Activated CD4-positive, alpha-beta T cell treated with anti-CD3 and anti-CD28 coated beads, Interleukin-2, amount 50 U/mL, for 1 hour (primary cell): Measurements from ENCODE around the gene LAIR2.
"Not testable (repeated sequence)": the region's sequence is repeated elsewhere in the genome, so short reads cannot be mapped to it uniquely, and the experiment has no call there.

ENCODE experiments used
- DNase-seq: peaks from one replicate; pipeline ENCODE4 v3.0.0-alpha.2; 2020

LAIR2 gene

DNA sequence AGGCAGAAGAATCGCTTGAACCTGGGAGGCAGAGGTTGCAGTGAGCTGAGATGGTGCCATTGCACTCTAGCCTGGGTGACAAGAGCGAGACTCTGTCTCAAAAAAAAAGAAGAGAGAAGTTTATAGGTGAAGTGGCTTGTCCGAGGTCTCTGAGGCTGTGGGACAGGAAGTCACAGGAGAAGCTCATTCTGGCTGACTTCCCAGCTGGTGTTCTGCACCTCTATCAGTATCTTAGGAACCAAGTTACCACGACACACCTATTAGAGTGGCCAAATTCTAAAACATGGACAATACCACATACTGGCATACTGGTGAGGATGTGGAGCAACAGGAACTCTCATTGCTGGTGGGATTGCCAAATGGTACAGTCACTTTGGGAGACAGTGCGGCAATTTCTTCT is 7.3 kb upstream of the LAIR2 start:
- DNase-seq = not testable (repeated sequence)

DNA sequence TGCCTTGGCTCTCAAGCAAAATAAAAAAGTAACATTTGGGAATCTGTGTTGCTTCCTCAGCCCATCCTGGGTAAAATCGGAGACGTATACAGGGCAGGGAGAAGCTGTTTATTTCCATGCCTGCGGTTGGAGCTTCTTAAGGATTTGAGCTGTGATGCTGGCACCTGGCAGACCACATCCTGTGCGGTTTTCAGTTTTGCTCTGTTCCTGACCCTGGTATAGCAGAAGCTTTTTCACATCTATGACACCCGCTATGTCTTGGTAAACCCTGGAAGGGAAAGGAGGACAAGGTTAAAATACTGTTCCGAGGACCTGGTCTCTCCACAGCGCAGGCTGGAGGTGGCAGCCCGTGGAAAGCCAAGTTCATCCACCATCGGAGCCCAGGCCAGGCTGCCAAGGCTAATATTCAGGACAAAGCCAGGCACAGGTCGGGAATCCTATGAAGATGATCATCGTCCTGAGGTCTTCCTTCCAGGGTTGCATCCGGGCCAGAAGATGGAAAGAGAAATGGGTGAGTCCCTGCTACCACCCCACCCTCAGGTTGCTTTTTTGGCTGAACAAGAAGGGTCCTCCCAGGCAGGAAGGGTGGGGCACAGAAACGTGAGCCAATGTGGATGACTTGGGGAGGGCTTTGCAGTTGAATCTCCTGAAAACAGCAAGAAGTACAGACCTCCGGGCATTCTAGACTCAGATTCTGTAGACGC is 4.7 kb upstream of the LAIR2 start:
- not testable (repeated sequence) for DNase-seq

DNA sequence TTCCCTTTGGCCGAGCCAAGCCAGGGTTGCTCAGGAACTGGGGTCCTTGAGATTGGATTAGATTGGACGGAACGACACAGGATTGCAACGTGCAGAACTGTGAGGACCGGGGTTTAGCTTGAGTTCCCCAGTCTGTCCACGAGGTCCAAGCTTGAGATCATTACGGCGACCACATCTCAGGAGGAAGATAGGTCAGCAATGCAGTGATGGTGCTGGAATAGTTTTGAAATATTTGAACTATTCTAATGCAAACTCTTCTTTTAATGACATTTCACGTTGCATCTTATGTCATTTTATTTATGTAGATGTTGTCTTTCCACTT is 4.2 kb upstream of the LAIR2 start:
- not testable (repeated sequence) for DNase-seq

DNA sequence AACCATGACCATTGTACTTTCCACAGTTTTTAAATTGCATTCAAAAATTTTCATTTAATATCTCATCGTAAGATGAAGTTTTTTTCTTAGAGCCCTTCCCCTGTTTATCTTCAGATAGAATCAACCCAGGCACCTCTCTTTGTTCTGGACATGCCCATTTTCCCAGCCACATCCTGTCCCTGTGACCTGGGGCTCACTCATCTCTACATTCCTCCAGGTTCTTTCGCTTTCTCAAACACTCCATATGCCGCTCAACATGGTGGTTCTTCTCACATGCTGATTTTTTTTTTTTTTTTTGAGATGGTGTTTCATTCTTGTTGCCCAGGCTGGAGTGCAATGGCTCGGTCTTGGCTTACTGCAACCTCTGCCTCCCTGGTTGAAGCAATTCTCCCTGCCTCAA is 2.9 kb downstream of the LAIR2 start:
- DNase-seq = not testable (repeated sequence)

DNA sequence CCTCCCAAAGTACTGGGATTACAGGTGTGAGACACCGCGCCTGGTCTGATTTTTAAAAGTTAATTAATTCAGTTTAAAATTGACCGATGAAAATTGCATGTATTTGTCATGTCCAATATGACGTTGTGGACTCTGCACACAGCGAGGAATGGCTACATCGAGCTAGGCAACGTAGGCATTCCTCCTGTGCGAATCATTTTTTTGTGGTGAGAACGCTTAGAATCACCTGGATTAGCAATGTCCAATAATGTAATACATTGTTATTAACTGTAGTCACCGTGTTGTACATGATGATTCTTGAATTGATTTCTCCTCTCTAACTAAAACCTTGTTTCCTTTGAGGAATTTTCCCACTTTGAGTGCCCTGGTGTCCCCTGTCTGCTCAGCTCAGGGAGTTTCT is 3.4 kb downstream of the LAIR2 start:
- no peak for DNase-seq

DNA sequence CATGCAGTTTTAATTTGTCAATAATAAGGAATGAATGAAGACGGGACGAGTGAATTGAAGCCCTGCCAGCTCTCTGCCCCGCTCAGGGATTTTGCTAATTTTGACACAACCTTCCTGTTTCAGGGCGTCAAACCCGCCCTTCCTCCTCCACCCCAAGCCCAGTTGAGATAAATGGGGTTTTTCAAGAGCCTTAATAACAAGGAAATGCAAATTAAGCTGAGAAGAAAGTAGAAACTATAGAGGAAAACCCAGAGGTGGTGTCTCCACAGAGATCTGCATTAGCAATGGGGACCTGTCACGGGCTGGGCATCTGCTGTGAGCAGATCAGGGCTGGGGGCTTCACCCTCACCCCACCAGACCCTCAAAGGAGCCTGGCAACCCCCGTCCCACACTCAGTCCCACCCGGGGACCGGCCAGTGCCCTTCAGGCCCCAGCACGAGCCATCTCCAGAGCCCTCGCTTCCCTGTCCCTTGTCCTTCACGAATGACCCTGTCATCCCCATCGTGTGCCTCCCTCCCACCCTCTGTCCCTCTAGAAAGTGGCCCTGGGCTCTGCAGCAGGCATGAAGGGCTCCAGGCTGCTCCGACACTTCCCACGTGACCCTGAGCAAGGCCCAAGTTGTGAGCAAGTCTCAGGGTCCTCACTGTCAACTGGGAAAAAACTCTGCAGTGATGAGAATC is 4.5 kb downstream of the LAIR2 start:
- not testable (repeated sequence) for DNase-seq

DNA sequence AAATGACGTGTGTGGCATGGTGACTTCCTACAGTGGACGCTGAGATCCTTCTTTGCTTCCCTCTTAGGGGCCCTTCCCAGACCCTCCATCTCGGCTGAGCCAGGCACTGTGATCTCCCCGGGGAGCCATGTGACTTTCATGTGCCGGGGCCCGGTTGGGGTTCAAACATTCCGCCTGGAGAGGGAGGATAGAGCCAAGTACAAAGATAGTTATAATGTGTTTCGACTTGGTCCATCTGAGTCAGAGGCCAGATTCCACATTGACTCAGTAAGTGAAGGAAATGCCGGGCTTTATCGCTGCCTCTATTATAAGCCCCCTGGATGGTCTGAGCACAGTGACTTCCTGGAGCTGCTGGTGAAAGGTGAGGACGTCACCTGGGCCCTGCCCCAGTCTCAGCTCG is 5.2 kb downstream of the LAIR2 start:
- DNase-seq = no peak

DNA sequence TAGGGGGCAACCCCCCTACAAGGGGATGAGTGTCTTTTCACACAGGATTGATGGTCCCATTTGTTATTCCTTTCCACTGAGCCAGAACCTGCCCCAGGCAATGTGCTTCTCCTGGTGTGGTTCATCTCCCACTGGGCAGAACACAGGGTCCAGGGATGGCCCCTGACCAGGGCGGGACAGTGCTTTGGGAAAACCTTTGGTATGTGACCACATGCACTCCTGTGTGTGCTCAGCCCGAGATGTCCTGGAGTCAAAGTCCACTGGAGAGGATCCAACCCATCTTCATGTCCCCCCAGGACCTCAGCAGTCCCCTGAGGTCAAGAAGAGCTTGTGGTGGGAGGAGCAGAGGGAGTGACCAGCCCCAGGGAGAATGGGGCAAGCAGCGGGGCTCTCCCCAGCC is 5.9 kb downstream of the LAIR2 start:
- not testable (repeated sequence) for DNase-seq

DNA sequence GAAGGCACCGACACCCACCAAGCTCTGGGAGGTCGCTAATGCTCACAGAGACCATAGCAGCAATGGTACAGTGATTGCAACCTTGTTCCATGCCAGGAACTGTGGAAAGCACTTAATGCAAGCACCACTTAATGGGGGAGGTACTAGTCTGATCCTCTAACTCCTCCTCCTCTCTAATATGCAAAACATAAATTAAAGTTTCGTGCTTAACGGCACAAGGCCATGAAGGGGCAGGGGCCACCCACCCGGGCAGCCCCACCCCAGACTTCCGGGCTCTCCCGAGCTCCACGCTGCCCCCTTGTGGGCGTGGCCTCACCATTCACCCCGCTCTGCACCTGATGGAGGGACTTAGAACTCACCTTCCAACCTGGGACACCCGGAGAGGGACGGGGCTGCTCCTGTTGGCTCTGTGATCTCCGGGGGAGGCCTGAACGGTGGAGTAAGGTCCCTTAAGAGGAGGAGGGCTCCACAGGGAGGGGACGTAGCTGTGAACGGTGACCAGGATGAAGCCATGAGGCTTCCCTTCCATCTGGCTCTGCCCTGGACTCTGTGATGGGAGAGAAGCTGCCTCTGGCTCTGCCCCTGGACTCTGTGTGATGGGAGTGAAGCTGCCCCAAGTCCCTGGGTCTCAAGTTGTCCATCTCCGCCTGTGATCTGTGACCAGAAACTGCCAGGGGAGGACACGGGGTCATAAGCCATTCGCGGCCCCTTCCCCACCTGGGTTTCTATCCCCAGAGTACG is 6.7 kb downstream of the LAIR2 start:
- not testable (repeated sequence) for DNase-seq

DNA sequence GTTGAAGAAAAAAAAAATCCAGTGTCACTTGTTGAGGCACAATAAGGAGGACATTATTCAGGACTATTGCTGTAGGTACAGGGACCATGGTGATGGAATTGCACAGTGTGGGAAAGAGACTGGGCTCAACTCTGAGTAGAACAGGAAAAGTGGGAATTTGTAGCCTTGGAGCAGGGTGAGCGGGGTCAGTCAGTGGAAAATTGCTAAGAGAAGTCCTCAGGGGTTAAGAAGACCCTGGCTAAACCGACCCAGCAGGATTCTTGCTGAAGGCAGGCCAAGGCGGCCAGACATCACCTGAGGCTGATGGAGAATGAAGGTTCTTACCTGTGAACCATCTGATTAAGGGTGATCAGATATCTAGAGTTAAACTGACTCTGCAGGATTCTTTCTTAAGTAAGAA is 12.5 kb downstream of the LAIR2 start:
- no peak for DNase-seq

DNA sequence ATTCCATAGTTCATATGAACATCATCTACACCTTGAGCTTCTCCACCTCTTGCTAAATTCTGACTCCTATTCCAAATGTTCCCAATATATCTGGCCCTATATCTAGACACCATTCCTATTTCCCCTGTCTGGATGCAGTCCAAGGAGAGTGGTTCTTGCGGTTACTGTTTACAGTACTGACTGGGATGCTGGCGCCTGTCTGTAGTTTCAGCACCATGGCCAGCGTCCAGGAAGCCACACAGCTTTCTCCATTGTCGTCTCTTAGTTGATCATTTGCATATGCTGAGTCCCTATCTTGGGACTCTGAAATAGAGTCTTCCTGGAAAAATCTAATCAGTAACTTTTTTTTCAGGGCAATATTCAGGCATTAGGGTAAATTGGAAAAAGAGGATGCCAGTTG is 14.9 kb downstream of the LAIR2 start:
- DNase-seq = peak; percentile 57

DNA sequence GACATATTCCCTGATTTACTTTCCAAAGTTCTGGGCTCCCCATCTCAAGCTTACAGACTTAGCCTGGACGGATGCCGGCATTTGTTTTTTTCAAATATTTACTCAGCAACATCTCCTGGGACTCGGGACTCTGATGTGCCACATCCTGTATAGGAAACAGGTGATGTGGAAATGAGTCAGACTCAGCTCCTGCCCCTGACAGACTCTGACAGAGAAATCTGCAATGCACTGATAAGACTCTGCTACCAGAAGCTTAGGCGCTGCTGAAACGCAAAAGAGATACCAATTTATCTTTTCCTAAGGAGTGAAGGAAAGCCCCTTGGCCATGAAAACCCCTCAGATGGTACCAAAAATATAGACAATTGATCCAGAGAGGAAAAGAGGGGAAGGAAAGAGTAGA is 16.2 kb downstream of the LAIR2 start:
- no peak for DNase-seq

DNA sequence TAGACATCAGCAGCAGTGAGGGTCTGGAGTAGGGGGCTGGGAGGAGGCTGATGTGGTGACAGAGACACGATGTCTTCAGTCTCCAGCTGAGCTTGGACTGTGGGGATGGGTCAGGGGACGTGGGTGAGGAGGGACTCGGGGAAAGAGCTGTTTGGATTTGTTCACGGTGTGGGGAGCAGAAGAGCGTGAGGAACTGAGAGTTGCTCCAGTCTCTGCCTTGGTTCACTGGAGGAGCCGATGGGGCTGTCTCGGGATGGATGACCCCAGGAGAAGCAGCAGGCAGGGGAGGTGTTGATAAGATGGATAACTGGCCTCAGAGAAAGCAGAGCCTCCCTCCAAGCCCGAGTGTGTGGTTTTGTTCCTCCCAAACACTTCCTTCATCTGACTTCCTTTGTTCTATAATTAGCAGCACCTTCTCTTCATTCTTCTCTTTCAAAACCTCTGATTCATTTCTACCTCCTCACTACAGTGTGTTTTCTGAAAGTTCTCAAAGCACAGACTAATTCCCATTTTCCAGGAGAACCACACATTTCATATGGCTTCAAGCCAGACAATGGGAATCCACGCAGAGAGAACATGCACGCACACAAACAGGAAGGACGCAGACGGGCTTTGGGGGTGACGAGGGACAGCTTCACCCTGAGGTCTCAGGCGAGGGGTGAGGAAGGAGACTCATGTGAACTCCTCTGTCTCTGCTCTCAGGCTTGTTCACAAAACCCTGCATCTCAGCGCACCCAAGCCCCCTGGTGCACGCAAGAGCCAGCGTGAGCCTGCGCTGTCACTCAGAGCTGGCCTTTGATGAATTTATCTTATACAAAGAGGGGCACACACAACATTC is 18.6 kb downstream of the LAIR2 start:
- no peak for DNase-seq

DNA sequence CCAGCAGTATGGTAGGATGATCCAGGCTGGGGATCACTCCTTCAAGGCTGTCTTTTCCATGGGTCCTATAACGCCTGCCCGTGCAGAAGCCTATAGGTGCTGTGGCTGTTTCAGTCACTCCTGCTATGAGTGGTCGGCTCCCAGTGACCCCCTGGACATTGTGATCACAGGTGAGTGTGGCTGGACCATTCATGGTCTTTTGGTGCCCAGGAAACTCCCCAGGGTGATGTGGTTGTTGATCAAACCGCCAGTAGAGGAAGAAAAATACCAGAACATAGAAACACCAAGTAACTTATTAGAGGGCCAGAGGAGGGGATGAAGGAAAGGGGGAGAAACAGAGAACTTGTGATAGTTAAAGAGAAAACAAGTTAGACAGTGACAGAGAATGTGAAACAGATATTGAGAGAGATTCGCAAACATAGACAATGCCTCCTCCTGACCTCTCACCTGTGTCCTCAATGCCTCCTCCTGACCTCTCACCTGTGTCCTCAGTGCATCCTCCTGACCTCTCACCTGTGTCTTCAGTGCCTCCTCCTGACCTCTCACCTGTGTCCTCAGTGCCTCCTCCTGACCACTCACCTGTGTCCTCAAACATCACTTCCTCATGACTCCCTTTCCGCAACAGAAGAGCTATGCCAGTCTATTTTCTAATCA is 19.4 kb downstream of the LAIR2 start:
- DNase-seq = no peak

DNA sequence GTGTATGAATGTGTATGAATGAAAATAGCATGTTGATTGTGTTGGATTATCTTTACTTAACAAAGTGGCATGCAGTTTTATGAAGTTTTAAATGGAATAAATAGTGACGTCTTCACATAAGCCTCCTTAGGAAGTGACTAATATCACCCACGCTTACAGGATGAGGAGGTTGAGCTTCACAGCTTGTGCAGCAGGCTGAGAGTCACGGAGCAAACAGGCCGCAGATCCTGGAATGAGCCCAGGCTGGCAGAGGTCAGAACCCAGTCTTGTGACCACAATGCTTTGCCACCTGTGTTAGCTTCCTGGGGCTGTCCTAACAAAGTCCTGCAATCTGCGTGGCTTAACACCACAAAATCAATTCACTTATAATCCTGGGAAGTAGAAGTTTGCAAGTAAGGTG is 20.8 kb downstream of the LAIR2 start:
- DNase-seq = no peak

DNA sequence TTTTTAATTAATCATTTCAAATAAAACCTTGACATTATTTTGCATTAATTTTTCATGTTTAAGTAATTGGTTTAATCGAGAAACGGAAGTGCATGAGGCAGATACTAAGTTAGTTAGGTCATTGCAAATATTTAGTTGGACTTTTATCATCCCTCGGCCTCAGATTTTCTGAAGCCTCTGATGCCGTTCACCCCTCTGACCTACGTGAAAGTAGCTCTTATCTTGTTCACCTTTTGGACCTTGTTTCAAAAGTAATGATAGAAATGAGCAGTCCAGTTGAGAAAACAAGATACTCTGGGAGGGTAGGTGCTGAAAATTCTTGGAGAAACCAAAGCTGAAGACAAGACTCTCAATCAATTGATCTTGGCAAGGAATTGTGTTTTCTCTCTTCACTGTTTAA is 23.0 kb downstream of the LAIR2 start:
- no peak for DNase-seq

DNA sequence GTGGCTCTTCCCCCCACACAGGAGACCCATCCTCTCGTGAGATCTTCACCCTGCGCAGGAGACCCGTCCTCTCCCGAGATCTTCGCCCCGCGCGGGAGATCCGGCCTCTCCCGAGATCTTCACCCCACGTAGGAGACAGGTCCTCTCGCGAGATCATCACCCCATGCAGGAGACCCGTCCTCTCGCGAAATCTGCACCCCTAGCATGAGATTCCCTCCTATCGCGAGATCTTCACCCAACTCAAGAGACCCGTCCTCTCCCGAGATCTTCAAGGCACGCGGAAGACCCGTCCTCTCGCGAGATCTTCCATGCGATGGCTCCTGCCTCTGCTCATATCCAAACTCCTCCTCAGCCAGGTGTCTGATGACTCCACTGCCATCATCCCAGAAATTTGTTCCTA is 24.3 kb downstream of the LAIR2 start:
- DNase-seq = no peak

DNA sequence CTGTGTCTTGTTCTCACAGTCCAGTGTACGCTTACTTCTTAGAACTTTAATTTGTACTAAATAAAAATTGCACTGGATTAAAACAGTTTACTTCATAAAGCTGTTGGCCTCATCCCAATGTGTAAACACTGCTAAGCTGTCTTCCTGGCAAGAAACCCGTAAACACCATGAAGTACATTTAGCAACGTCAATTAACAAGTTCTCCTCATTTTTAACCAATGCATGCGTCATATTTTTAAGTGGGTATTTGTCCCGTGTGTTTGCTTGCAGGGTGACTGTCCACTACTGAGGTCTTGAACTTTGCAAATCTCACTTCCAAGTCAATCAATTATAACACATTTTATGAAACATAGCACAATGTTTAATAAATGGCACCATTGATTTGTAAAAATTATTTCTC is 28.2 kb downstream of the LAIR2 start:
- no peak for DNase-seq

DNA sequence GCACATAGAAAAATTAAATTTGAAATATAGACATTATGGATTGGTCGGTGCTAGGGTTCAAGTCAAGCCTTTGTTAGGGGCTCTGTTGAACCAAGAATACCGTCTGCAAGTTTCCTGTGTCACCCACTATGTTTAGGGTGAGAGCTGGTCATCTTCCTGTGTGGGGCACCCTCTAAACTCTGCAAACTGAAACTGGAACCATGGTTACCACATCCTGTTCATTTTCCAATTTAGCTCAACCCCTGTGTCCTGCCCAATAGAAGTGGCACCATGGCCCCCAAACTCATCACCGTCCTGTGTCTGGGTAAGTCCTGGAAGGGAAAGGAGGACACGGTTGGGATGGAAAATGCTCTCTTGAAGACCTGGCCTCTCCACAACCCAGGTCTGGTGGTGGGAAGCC is 29.9 kb downstream of the LAIR2 start:
- DNase-seq = no peak

DNA sequence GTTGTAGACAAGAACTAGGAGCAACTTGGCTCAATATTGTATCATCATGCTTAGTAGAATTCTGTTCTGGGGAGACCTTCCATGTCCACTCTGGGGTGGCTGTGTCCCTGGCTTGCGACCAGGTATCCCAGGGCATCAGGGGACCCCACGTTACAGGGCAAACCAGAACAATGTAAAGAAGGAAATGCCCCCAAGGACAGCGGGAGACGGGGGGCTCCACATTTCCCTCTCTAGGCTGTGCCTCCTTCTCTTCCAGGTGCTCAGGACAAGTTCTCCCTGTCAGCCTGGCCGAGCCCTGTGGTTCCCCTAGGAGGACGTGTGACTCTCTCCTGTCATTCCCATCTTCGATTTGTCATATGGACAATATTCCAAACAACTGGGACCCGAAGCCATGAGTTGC is 30.8 kb downstream of the LAIR2 start:
- DNase-seq = no peak

DNA sequence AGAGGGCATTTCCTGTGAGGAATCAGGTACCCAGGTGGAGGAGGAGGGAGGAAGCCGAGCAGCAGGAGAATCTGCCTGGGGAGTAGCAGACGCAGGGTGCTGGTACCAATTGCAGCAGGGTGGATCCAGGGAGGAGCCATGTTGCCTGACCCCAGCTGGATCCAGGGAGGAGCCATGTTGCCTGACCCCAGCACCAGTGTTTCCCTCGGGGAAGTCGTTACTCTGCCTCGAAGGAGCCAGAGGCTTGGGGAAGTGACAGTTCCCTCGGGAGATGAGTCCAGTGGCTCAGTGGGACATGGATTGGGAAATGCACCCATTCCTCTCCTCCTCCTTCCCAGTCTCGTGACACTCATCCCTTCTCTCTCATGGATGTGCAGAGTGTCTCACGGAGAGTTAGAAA is 31.5 kb downstream of the LAIR2 start:
- no peak for DNase-seq

DNA sequence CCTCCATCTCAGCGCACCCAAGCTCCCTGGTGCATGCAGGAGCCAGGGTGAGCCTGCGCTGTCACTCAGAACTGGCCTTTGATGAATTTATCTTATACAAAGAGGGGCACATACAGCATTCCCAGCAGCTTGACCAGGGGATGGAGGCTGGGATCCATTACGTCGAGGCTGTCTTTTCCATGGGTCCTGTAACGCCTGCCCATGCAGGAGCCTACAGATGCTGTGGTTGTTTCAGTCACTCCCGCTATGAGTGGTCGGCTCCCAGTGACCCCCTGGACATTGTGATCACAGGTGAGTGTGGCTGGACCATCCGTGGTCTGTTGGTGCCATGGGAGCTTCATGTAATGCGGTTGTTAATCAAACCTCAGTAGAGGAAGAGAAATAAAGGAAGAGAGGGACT is 33.0 kb downstream of the LAIR2 start:
- no peak for DNase-seq

DNA sequence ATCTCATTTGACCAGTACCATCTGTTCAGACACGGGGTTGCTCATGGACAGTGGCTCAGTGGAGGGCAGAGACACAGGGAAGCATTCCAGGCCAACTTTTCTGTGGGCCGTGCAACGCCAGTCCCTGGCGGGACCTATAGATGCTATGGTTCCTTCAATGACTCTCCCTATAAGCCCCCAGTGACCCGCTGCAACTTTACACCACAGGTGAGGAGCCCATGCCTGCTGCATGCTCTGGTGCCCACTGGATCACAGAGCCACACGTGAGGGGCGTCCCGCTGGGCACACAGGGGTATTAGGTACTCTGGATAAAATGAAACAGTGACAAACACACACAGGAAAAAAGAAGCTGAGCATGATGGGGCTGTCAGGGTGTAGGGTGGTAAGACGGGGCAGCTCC is 34.3 kb downstream of the LAIR2 start:
- DNase-seq = no peak
